ENCODE data around the gene SLC12A8.
A peak's percentile ranks its signal among the peaks of the same experiment; 100 is the strongest.
"Not testable (repeated sequence)": the region's sequence is repeated elsewhere in the genome, so short reads cannot be mapped to it uniquely, and the experiment has no call there.

The SLC12A8 gene

GRCh38 chr3:125112981-125113380, 99.6 kb downstream of the SLC12A8 start:
- no peak for DNase-seq (ENCODE audit: low spot score)

DNA sequence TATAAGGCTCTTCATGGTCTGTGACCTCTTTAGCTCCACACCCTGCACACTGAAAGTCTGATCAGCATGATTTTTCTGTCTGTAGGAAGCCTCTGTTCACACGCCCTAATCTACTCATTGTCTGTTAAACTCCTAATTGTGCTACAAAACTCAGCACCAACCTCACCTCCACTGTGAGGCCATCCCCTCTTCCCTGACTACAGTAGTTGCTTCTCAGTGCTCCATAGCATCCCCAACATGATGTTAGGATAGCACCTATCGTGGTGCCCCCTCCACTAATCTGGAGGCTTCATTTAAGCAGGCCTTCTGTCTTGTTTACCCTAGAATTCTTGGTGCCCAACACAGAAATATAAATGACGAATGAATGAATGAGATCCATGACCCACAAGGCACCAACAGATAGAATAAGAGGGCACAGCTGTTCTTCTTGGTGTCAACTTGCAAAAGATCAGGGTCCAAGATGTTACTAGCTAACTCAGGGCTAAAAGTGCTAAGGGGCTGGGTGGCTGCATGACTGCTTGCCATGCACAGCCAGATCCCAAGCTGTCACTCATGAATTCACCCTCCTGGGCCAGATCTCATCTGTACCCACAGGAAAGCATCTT, 101.6 kb downstream of the SLC12A8 start:
- peak; percentile 8 for DNase-seq (ENCODE audit: low spot score)

- peak; percentile 89 for DNase-seq (ENCODE audit: low spot score)
Measured at GRCh38 chr3:125110016-125110875, 102.3 kb downstream of the SLC12A8 start.

DNA sequence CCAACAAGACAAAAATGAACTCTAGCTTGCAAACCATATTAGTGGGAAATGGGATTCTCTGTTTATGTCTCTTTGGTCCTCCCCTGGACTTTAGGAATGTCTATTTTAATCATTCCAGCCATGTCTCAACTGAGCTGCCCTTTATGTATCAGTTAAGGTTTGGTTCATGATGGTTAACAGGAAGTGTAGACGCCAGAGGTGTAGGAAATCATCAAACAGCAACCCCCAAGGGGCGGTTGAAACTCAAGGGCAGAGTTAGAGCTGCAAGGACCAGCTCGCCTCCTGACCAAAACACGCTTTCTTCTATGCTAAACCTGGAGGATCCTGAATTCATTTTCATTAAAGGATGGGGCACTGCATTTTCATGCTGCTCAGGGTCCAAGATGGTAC, 103.0 kb downstream of the SLC12A8 start:
- DNase-seq (ENCODE audit: low spot score): no peak

- DNase-seq (ENCODE audit: low spot score): no peak
Measured at GRCh38 chr3:125108833-125109535, 103.6 kb downstream of the SLC12A8 start.

DNA sequence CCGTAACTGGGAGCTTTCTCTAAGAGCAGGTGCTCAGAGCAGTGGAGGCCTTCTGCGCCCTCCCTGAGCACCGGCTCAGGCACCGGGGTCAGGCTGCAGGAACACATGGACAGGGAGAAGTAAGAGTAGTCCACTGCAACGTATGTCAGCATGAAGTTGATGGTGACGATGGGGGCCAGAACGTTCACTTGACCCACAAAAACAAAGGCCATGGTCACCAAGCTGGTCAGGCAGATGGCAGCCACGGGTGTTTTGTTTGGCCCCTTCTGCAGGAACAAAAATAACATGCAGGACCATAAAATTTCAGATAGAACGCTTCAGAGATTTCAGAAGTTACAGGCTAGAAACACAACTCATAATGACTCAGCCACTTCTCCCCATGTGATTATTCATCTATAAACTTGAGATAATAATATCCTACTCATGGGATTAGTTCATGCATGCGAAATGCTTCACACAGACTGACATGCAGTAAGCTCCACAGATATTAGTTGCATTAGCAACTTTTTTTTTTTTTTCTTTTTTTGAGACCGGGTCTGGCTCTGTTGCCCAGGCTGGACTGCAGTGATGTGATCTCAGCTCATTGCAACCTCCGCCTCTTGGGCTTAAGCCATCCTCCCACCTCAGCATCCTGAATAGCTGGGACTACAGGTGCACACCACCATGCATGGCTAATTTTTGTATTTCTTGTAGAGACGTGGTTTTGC, 104.5 kb downstream of the SLC12A8 start:
- peak; percentile 93 for DNase-seq (ENCODE audit: low spot score)

DNA sequence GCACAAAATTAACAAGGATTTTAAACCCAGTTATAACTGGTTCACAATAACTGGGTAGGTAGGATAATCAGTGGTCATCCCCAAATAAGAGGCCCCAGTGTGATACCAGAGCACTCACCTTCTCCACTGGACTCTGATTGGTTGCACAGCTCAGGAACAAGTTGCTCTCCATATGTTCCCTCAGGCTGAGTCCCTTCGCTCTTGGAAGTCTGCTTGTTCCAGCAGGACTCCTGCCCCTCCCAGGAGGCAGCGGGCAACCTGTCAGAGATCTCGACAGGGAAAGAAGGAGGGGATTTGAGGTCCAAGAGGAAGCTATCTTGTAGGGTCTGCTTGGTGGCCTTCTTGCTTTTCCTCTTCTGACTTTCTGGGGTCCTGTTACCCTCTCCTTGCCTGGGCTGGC, 105.2 kb downstream of the SLC12A8 start:
- no peak for DNase-seq (ENCODE audit: low spot score)

DNA sequence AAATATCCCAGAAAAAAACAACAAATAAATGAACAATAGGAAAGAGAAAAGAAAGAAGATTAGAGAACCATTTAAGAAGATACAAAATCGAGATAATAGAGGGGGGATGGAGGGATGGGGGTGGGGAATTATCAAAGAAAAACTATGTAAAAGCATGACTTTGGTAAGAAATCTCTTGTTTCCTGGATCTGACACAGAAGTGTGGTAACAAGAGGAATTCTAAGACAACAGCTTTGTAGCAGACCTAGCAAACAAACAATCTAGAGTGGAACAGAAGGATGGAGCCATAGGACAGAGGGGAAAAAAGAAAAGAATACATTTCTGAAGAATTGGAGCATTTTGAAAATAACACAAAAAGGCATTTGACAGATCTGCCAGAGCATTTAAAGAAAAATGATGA, 107.4 kb downstream of the SLC12A8 start:
- DNase-seq (ENCODE audit: low spot score): no peak

DNA sequence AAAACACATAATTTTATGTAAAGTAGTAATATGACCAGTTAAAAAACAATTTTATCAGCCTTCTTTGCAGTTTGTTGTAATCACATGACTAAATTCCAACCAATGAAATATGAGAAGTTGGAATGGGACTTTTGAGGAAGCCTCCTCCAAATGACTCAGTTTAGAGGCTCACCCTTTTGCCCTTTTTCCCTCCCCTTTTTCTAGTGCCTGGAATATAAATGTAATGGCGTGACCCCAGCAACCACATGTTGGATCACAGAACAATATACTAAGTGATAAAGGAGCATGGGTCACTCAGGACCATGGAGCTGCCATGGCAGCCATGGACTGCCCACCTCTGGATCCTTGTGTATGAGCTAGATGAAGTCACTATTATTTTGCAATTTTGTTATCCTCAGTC, 107.9 kb downstream of the SLC12A8 start:
- no peak for DNase-seq (ENCODE audit: low spot score)

GRCh38 chr3:125103406-125103805, 109.1 kb downstream of the SLC12A8 start:
- DNase-seq (ENCODE audit: low spot score): peak; percentile 17

- DNase-seq (ENCODE audit: low spot score): no peak
Measured at GRCh38 chr3:125102470-125102869, 110.1 kb downstream of the SLC12A8 start.

GRCh38 chr3:125098611-125099291, 113.8 kb downstream of the SLC12A8 start:
- no peak for DNase-seq (ENCODE audit: low spot score)

GRCh38 chr3:125090649-125091048, 121.9 kb downstream of the SLC12A8 start:
- no peak for DNase-seq (ENCODE audit: low spot score)

- peak; percentile 81 for DNase-seq (ENCODE audit: low spot score)
Measured at GRCh38 chr3:125087768-125088391, 124.7 kb downstream of the SLC12A8 start.

DNA sequence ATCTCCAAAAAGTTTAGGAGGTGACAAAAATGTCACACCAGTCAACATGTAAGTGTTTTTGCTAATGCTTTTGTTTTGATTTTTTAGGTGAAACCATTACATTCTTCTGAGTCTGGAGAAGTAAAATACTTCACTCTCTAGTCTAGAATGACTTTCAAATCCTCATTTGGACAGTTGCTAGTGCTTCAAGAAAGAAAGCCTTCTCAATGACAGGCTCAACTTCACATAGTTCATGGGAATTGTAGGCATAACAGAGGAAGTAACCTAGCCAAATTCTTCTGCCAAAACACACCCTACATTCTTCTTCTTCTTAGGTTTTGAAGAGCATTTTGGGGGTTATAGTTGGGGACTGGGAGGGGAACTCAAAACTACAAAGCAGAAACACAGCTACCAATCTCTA, 127.4 kb downstream of the SLC12A8 start:
- DNase-seq (ENCODE audit: low spot score): no peak

- DNase-seq (ENCODE audit: low spot score): no peak
Measured at GRCh38 chr3:125083776-125084175, 128.8 kb downstream of the SLC12A8 start.

GRCh38 chr3:125082339-125082738, 130.2 kb downstream of the SLC12A8 start:
- DNase-seq (ENCODE audit: low spot score): not testable (repeated sequence)

- DNase-seq (ENCODE audit: low spot score): no peak
Measured at GRCh38 chr3:125080077-125080476, 132.5 kb downstream of the SLC12A8 start.

DNA sequence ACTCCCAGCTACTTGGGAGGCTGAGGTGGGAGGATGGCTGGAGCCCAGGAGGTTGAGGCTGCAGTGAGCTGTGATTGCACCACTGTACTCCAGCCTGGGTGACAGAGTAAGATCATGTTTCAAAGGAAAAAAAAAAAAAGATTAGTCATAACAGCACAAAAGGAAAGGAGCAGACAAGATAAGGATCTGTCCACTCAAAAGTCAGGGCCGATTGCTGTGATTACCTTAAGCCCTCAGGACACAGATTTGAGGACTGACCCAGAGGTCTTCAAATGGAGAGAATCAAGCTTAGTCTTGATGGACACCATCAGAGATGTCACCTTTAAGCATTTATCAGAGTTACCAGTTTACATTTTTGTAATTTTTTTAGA, 132.9 kb downstream of the SLC12A8 start:
- no peak for DNase-seq (ENCODE audit: low spot score)

GRCh38 chr3:125078951-125079674, 133.4 kb downstream of the SLC12A8 start:
- no peak for DNase-seq (ENCODE audit: low spot score)

- DNase-seq (ENCODE audit: low spot score): no peak
Measured at GRCh38 chr3:125077864-125078263, 134.7 kb downstream of the SLC12A8 start.
